HG02840 (cell line): ENCODE data around the gene ZNF497.
"Not testable (repeated sequence)": the region's sequence is repeated elsewhere in the genome, so short reads cannot be mapped to it uniquely, and the experiment has no call there.

Experiments
- ATAC-seq: cut with Tn5 transposase; IDR thresholded peaks from one replicate; pipeline ENCODE4 v1.9.1; 2021; ENCODE audit warnings: mild to moderate bottlenecking, moderate library complexity, moderate number of reproducible peaks; ENCODE audit not compliant: unreplicated experiment, low FRiP score

Gene ZNF497

GRCh38 chr19:58319241-58319640, 43.3 kb downstream of the ZNF497 start:
- ATAC-seq: no peak

- no peak for ATAC-seq
These were observed 44.3 kb downstream of the ZNF497 start for GRCh38 chr19:58318297-58318696.

- ATAC-seq: no peak
These were observed 45.0 kb downstream of the ZNF497 start for GRCh38 chr19:58317476-58318072.

GRCh38 chr19:58315580-58315979, 47.0 kb downstream of the ZNF497 start:
- ATAC-seq: no peak

GRCh38 chr19:58311345-58311865, 51.1 kb downstream of the ZNF497 start:
- ATAC-seq: no peak

GRCh38 chr19:58310685-58311084, 51.9 kb downstream of the ZNF497 start:
- not testable (repeated sequence) for ATAC-seq

GRCh38 chr19:58307736-58308135, 54.8 kb downstream of the ZNF497 start:
- no peak for ATAC-seq

GRCh38 chr19:58305932-58306323, 56.6 kb downstream of the ZNF497 start:
- no peak for ATAC-seq

- ATAC-seq: peak; percentile 97
These were observed 57.3 kb downstream of the ZNF497 start, which contains the start of gene ERVK3-1 for GRCh38 chr19:58305065-58305931. TSS of gene ERVK3-1 (plus strand) at chr19:58305377. CDS start at chr19:58312169, 6,792 bp downstream.

- no peak for ATAC-seq
These were observed 57.8 kb downstream of the ZNF497 start for GRCh38 chr19:58304748-58305064.
